GM21576 (cell line): ENCODE data around the gene MTMR2.

Experiments used
- ATAC-seq: cut with Tn5 transposase; IDR thresholded peaks from one replicate; pipeline ENCODE4 v1.9.1; 2021; ENCODE audit warnings: mild to moderate bottlenecking, moderate library complexity; ENCODE audit not compliant: unreplicated experiment

MTMR2 gene

DNA sequence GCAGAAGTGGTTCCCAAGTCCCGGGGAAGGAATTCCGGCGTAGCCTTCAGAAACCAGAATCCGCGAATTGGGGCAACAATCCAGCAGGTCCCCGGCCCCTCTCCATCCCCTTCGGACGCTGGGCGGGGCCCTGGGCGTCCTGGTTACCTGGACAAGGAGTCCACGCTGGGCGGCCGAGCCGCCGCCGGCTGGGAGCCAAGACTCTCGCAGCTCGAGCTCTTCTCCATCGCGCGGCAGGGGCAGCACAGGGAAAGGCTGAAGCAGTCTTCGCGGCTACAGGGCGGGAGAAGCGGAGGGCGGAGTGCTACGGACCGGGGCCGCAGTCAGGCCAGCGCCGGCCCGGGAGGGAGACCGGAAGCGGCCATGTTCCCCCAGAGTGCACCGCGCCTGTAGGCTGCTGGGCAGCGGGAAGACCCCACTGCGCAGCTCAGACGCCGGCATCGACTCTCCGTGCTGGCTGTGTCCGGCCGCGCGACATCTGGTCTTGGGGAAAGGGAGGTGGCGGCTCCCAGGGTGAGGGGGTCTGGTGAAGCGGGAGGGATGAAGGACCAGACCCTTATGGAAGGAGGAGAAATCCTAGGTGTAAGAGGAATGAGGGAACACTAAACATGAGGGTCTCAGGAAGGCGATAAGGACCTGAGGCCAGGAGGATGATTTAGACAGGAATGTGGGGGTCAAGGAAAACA lies at the start of gene MTMR2:
MTMR2 (minus strand) TSS at position 380 of the 686 bp plus-strand sequence; CDS start at position 227, 153 bp downstream.
- peak; percentile 99 for ATAC-seq

DNA sequence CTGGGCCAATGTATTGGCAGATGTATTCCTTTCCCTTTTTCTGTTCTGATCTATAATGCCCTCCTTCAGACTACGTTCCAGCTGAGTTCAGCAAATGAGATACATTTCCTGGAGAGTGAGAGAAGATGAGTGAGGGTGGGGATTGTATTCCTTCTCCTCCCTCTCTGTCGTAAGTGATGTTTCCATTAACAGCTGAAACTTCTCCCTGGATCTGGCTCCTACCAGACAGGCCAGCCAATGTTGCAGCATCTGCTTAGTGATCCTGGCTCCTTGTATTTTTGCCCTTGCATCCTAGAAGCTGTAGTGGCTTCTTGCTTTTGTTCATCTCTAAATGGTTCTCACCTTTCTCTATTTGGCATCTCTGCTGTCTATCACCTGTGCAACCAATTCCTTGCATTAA lies 48.2 kb upstream of the MTMR2 start:
- ATAC-seq = no peak

DNA sequence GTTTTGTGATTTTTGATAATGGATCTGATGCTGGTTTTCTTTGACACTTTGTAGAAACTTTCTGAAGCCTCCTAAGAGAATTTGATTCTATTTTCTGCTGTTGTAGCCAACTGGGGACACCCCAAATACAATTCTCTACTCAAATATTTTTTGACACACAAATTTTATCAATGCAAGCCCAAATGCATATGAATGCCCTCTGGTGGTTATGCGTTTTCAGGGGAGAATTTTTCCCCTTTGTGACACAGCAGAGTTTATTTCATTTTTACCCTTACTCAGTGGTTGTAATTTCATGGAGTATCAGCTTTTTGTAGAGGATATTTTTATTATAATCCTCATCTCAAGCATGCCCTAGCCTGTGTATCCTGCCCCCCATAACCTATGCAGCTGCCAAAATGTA lies 44.7 kb upstream of the MTMR2 start:
- ATAC-seq = no peak

DNA sequence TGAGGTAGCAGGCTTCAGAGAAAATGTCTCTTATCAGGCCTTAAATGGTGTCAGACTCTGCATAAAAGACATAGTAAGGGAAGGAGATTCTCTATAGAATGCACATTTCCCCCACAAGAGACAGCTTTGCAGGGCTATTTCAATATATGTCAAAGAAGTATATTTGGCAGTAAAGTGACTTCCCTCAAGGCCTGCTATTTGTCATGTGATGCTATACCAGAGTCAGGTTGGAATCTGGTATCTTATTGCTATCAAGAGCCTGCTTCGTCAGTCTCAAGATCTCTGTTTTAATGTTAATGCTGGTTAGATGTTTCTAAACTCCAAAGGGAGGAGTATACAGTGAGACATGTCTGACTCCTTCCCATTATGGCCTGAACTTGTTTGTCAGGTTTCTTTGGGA lies 40.4 kb upstream of the MTMR2 start:
- no peak for ATAC-seq

DNA sequence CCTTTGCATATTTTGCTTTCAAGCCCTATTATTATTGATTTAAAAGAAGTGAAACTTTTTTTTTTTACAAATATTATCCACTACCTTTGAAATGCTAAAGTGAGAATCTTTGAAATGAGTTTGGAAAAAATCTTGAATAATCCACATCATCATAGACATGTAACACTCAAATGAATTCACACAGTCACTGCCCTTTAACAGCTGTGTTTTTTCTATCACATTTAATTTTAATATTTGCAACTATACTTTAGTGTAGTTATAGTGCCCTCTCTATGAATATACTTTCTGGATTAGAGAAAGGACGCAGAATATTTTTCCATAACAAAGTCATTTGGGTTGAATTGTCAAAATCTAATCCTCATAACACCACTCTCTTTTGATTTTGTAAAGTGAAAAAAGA lies 37.9 kb upstream of the MTMR2 start:
- ATAC-seq = no peak

DNA sequence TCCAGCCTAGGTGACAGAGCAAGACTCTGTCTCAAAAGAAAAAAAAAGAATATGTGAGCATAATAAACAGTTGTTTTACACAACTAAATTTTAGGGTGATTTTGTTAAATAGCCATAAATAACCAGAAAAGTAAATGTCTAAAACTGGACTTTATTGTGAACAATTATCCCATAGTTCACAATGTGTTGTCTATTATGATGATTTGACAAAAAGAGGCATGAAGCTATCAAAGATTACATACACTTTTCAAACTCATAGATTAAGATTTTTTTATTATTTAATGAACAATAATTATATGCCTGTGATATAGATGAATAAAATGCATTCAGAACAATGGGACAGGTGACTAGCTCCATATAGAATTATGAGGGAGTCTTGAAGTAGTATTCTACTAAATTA lies 27.0 kb upstream of the MTMR2 start:
- ATAC-seq = no peak

DNA sequence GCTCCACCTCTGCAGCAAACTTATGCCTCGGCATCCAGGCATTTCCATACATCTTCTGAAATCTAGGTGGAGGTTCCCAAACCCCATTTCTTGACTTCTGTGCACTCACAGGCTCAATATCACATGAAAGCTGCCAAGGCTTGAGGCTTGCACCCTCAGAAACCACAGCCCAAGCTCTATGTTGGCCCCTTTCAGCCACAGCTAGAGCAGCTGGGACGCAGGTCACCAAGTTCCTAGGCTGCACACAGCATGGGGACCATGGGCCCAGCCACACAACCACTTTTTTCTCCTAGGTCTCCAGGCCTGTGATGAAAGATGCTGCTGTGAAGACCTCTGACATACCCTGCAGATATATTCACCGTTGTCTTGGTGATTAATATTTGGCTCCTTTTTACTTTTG lies 24.7 kb upstream of the MTMR2 start:
- ATAC-seq = no peak

DNA sequence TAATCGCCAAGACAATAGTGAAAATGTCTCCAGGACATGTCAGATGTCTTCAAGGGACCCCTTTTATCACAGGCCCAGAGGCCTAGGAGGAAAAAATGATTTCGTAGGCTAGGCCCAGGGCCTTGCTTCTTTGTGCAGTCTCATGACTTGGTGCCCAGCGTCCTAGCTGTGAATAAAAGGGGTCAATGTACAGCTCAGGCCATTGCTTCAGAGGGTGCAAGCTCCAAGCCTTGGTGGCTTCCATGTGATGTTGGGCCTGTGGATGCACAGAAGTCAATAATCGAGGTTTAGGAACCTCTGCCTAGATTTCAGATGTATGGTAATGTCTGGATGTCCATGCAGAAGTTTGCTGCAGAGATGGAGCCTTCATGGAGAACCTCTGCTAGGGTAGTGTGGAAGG lies 20.7 kb upstream of the MTMR2 start:
- no peak for ATAC-seq

DNA sequence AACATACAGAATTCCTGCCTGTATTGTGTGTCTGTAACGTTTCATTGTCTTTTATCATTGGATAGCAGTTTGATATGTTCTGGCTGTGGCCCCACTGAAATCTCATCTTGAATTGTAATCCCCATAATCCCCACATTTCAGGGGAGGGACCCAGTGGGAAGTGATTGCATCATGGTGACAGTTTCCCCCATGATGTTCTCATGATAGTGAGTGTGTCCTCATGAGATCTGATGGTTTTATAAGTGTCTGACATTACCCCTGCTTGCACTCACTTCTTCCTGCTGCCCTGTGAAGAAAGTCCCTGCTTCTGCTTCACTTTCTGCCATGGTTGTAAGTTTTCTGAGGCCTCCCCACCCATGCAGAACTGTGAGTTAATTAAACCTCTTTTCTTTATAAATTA lies 19.6 kb upstream of the MTMR2 start:
- ATAC-seq = no peak

DNA sequence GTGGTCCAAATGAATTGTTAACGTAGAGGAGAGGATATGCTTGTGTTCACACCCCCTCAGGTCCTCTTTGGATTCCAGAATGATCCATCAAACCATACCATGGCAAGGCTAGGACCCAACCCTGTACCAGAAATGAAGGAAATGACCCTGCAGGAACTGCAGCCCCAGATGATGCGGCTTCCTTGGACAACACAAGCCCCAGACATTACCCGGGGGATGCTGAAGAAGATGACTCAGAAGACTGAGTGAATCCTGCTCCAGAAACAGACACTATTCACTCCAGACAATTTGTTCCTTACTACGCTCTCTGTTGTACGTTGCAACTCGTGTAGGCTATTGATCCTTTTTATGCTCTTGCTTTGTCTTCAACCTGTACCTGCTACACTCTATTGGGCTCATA lies 15.2 kb upstream of the MTMR2 start:
- ATAC-seq = no peak

DNA sequence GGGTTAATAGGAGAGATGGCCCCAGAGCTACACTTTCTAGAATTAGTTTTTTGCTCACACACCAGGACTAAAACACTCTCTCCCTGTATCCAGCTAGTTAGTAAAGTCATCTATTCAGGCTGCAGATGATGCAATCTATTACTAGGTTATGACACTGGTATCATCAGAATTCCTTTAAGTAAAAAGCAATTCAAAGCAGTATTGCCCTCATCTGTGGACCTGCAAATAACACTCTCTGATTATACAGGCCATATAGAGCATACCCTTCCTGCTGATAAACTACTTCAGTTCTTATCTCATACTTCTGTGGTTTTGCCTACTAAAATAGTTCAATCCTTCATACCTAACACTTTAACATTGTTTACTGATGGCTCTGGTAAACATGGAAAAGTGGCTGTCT lies 13.5 kb upstream of the MTMR2 start:
- no peak for ATAC-seq

DNA sequence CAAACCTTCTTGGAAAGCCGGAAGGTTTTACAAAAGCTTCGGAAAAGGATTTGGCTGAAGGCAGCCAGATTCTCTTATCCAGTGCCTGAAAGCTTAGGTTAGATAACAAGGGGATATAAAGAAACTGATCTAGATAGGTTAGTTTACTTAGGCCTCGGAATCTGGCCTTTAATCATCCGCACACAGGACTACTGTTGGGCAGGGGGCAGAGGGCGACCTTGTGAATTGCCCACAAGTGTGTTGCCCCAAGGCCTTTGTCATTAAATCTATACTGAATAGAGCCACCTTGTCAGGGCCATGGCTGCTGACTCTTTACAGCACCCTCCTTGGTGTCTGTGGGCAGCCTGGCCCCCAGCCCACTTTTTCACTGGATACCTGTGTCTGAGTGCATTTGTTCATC lies 9.7 kb upstream of the MTMR2 start:
- ATAC-seq = no peak

DNA sequence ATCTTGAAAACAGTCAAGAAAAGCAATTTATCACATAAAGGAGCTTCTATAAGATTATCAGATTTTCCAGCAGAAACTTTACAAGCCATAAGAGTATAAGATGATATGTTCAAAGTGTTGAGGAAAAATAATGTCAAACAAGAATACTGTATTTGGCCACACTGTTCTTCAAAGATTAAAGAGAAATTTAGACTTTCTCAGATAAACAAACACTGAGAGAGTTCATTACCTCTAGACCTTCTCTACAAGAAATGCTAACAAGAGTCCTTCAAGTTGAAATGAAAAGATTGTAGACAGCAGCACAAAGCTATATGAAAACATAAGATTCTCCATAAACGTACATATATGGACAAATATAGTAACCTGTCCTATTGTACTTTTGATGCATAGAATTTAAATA lies 8.0 kb upstream of the MTMR2 start:
- ATAC-seq = no peak

DNA sequence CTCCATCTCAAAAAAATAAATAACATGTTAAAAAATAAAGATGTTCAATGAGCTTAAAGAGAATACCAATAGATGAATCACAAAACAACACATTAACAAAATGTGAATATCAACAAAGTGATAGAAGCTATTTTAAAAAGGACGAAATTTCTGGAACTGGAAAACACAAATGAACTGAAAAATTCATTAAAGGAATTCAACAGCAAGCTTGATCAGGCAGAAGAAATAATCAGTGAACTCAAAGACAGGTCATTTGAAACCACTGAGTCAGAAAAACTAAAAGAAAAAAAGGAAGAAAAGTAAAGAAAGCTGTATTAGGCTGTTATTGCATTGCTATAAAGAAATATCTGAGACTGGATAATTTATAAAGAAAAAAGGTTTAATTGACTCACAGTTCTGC lies 7.0 kb upstream of the MTMR2 start:
- ATAC-seq = no peak

DNA sequence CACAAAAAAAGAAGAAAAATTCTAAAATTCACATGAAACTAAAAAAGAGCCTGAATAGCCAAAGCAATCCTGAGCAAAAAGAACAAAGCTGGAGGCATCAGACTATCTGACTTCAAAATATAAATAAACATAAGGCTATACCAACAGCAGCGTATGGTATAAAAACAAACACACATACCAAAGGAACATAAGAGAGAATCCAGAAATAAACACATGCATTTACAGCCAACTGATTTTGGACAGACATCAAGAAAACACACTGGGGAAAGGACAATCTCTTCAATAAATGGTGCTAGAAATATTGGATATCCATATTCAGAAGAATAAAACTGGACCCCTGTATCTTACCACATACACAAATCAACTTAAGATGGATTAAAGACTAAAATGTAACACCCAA lies 2.8 kb upstream of the MTMR2 start:
- ATAC-seq = no peak

DNA sequence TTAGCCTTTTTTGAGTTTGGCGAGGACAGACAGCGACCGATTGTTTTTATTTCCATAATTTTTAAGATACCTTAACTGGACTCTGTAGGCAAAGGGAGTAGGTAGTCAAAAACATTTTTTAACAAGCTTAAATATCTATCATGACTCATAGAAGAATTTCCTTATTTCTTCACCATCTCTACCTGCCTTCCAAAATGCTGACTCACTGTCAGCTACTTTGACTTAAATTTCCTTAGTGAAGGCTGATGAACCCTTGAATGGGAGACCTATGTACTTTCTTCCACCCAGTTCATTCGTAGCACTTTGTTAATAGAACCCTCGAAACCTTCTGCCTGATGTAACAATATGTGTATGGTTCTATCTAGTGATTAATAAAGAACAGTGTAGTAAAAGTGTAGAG lies 1.1 kb upstream of the MTMR2 start:
- no peak for ATAC-seq

DNA sequence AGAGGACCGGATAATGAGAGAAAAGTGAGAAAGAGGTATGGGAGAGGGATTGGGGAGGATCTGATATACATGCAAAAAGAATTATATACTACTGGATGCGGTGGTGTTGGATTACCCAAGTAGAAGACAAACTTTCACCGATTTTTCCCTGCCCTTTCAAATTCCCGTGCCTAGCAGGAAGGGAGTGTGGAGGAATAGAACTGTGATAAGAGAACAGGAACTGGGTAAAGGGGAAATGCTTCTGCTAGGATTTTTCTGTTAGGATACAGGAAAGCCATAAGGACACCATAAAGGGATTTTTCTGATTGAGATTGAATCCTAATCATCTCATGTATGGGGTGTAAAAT lies 480 bp upstream of the MTMR2 start:
- peak; percentile 3 for ATAC-seq

DNA sequence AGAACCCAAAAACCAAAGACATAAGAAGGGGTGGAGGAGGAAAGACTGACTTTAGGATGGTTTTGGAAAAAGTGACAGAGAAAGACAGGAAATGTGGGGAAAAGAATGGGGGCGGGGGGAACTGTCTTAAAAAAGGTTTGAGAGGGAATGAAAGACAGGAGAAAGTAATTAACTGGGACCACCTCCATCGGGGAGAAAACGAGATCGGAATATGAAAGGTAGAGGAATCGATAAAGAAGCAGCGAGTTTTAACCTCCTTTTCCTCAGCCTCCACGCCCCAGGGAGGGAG lies 524 bp downstream of the MTMR2 start:
- no peak for ATAC-seq

DNA sequence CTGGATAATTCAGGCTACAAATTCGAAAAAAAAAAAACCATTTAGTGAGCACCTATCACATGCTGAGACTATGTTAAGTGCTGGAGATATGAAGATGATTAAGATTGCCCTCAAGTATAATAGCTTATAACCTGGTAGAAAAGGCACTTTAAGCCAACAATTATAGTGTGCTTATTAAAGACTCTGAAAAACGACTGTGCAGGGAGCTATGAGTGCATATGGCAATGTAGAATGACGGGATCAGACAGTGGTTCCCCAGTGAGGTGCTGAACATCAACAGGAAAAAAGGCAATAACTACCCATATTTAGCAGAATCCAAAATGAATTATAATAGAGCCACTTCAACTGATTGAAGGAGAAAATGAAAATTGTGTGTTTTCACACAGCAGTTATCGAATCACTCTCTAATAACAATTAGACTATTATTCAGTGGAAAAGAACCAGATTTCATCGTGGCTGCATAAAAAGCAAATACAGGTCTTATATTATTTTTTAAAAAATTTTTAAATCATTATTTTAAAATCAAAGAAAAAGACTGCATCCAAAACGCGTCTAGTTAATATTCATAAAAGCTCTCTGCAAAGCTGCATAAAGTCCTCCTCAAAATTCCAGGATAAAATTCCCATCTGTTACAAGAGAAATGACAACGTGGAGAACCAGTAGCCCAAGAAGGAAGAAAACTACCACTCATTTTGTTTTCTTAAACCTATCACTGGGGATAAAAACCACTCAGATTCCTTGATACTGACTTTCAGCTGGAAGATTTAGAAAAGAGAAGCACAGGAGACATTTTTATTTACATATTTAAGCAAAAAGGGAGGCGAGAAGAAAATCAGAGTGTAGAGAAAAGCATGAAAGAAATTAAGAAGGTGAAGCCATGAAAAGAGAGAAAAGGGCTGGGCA lies 1.1 kb downstream of the MTMR2 start:
- ATAC-seq = no peak

DNA sequence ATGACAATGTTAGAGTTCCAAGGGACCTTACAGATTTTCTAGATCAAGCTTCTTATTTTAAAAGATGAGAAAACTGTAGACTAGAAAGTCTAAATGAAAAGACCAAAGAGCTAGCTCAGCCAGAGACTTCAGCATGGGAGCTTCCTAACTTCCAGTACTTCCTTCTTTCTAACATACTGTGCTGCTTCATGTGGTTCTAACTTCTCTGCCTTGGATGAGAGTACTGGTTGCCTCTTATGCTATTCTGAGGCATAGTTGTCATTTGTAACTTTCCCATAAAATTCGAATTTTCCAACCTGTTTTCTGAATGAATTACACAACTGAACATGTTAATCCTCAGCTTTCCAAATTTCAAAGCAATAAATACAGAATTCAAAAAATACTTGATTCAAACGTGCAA lies 1.8 kb downstream of the MTMR2 start:
- no peak for ATAC-seq

DNA sequence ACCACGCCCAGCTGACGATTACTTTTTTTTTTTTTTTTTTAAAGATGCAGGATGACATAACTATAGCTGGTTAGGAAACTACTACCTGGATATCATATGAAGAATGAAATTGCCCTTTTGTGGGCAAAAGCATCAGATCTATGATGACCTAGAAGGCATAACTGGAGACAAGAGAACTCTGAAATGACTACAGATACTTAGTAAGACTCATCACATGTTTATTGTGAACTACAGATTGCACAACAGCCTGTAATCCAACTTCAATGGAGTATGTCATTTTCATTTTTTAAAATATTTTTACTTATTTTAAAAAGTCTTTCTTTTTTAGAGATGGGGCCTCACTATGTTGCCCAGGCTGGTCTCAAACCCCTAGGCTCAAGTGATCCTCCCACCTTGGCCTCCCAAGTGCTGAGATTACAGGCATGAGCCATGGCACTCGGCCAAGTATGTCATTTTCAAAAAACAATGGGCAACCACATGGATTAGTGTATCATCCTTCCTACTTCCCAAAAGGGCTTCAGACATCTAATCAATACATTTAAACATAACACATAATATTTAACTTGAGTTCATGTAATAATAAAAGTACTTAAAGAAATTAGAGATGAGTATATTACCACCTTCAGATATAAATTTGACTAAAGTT lies 3.3 kb downstream of the MTMR2 start:
- no peak for ATAC-seq

DNA sequence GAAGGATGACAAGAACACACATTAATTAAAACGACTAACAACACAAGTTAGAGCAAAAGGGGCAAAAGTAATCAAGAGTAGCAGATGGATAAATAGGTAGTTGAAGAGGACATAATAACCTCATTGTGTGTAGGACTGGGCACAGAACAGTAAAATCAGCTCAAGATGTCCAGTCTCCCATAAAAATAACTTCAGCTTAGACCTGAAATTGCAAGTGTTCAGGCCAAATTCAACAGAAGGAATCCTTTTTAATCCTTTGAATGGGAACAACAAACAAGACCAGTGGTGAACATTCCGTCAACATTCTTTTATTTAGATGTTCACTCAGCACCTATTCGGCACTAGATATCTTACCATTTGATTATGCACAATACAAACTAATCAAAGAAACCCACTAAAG lies 4.4 kb downstream of the MTMR2 start:
- no peak for ATAC-seq
